HEK293T (cell line): ENCODE data around the gene DOCK10.

Source experiments
- SP1 ChIP-seq: fragments of 450-650 bp; IDR thresholded peaks from 2 replicates; pipeline ENCODE4 v1.6.1; 2017
- SUZ12 ChIP-seq: fragments of 450-650 bp; IDR thresholded peaks from 2 replicates; pipeline ENCODE4 v1.6.1; 2016; ENCODE audit warnings: mild to moderate bottlenecking

DNA sequence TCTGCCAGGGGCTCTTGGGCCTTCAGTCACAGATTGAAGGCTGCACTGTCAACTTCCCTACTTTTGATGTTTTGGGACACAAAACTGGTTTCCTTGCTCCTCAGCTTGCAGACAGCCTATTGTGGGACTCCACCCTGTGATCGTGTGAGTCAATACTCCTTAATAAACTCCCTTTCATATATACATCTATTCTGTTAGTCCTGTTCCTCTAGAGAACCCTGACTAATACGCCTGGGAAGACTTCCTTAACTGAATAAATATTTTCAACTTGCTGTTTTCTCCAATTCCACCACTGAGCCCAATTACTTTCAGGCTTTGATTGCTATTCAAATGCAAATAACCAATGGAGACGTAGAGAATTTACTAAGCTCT, 264.7 kb downstream of the DOCK10 start:
- TF ChIP-seq SUZ12 (no peak), SP1 (no peak)
